B cell (primary cell): ENCODE results near the gene STAMBP. TPM values are rescaled to one million over a fixed set of nuclear protein-coding genes. Genes with fewer than 3 reads are reported as not detected.
A peak's percentile ranks its signal among the peaks of the same experiment; 100 is the strongest.

Experiments
- ATAC-seq: fragments of 200-7000 bp; cut with Tn5 transposase; one replicate; pipeline ENCODE4 v1.10.0; 2021; ENCODE audit warnings: low read depth, mild to moderate bottlenecking, moderate number of reproducible peaks, moderate library complexity
- CTCF ChIA-PET: fragments of 350-600 bp; sonication (Branson Sonifier 250); formaldehyde crosslinking; loops from one replicate; lab custom pipeline; 2021; ENCODE audit warnings: antibody characterized with exemption, inconsistent platforms; lab: Charles Lee
- POLR2A ChIA-PET: fragments of 350-600 bp; sonication (Branson Sonifier 250); formaldehyde crosslinking; loops from one replicate; lab custom pipeline; 2021; ENCODE audit warnings: antibody characterized with exemption; lab: Charles Lee
- DNase-seq: peaks from one replicate; pipeline ENCODE4 v3.0.0; 2013
- H2AFZ ChIP-seq: 2 replicates; pipeline ENCODE4 v1.6.1; 2012; ENCODE audit warnings: mild to moderate bottlenecking, low read depth, low read length; ENCODE audit not compliant: insufficient read depth, poor library complexity, severe bottlenecking
- H3K27ac ChIP-seq, 2 donors: 1 replicate in 1 of 2; 2 replicates in 1 of 2; pipeline ENCODE4 v1.5.1; 2012 to 2013; ENCODE audit warnings: low read length in 2 of 2, mild to moderate bottlenecking in 2 of 2, moderate library complexity in 1 of 2
- H3K27me3 ChIP-seq, 4 experiments: fragments of 200-600 bp in 1 of 4; sonication (generic) in 1 of 4; replicated peaks in 1 of 4; 1 replicate in 2 of 4; 2 replicates in 2 of 4; pipeline versions ENCODE4 v1.6.1 to v1.7.0; 2013 to 2016; ENCODE audit warnings: low read length in 3 of 4, mild to moderate bottlenecking in 2 of 4, mixed read lengths in 1 of 4, moderate library complexity in 1 of 4; ENCODE audit not compliant: insufficient read depth in 4 of 4, control insufficient read depth in 3 of 4; ENCODE audit errors: control extremely low read depth in 1 of 4
- H3K36me3 ChIP-seq, 2 experiments: replicated peaks in 1 of 2; 1 replicate in 1 of 2; 2 replicates in 1 of 2; pipeline versions ENCODE4 v1.6.1 to v1.7.1; 2013; ENCODE audit warnings: low read length in 1 of 2; ENCODE audit not compliant: insufficient read depth in 2 of 2, control insufficient read depth in 1 of 2; ENCODE audit errors: control extremely low read depth in 1 of 2, extremely low read depth in 1 of 2
- H3K4me1 ChIP-seq, 2 donors: fragments of 200-600 bp in 1 of 2; sonication (generic) in 1 of 2; 1 replicate in 1 of 2; 2 replicates in 1 of 2; pipeline versions ENCODE4 v1.5.1 to v1.6.1; 2013 to 2017; ENCODE audit warnings: low read length in 2 of 2; ENCODE audit not compliant: control insufficient read depth in 2 of 2, insufficient read depth in 2 of 2
- H3K4me2 ChIP-seq: replicated peaks from 2 replicates; pipeline ENCODE3; 2012; ENCODE audit warnings: mild to moderate bottlenecking, low read depth, low read length; ENCODE audit not compliant: poor library complexity, severe bottlenecking
- H3K4me3 ChIP-seq, 5 experiments: fragments of 200-600 bp in 1 of 5; sonication (generic) in 1 of 5; 1 replicate in 3 of 5; 2 replicates in 2 of 5; pipeline versions ENCODE4 v1.5.1 to v1.7.0; 2011 to 2016; ENCODE audit warnings: low read length in 4 of 5, mild to moderate bottlenecking in 4 of 5, low read depth in 2 of 5, control low read depth in 1 of 5, moderate library complexity in 1 of 5; ENCODE audit not compliant: insufficient read depth in 1 of 5; ENCODE audit errors: control extremely low read depth in 1 of 5, extremely low read depth in 1 of 5
- H3K79me2 ChIP-seq: fragments of 200-600 bp; sonication (generic); one replicate; pipeline ENCODE4 v1.6.0; 2016; ENCODE audit warnings: low read length; ENCODE audit not compliant: control insufficient read depth, insufficient read depth
- H3K9ac ChIP-seq: fragments of 200-600 bp; sonication (generic); 2 replicates; pipeline ENCODE4 v1.6.1; 2017; ENCODE audit warnings: mild to moderate bottlenecking, low read length, moderate library complexity
- H3K9me3 ChIP-seq, 3 donors: one replicate each; pipeline versions ENCODE4 v1.6.1 to v1.7.1; 2013; ENCODE audit warnings: low read length in 2 of 3; ENCODE audit not compliant: control insufficient read depth in 2 of 3, insufficient read depth in 1 of 3; ENCODE audit errors: control extremely low read depth in 1 of 3
- H4K20me1 ChIP-seq: 2 replicates; pipeline ENCODE4 v1.6.0; 2012; ENCODE audit warnings: mild to moderate bottlenecking, low read length; ENCODE audit not compliant: insufficient read depth, control insufficient read depth, poor library complexity, severe bottlenecking
- H3K27ac Mint-ChIP-seq: one replicate; pipeline ENCODE4 v1.8.0; 2021; ENCODE audit warnings: mixed read lengths
- H3K27me3 Mint-ChIP-seq: one replicate; pipeline ENCODE4 v1.8.0; 2021; ENCODE audit warnings: mixed read lengths
- H3K4me1 Mint-ChIP-seq: one replicate; pipeline ENCODE4 v1.8.0; 2021; ENCODE audit warnings: mixed read lengths
- H3K4me3 Mint-ChIP-seq: one replicate; pipeline ENCODE4 v1.8.0; 2021; ENCODE audit warnings: mixed read lengths
- H3K9me3 Mint-ChIP-seq: one replicate; pipeline ENCODE4 v1.8.0; 2022; ENCODE audit warnings: mixed read lengths; ENCODE audit not compliant: insufficient read depth
- CTCF ChIP-seq: fragments of 200-600 bp; IDR thresholded peaks from one replicate; pipeline ENCODE4 v1.8.0; 2022; ENCODE audit warnings: antibody characterized with exemption, mild to moderate bottlenecking
- EZH2 ChIP-seq: IDR thresholded peaks from 2 replicates; pipeline ENCODE4 v1.6.1; 2012; ENCODE audit warnings: borderline replicate concordance, low read depth, mild to moderate bottlenecking, moderate library complexity, low read length; ENCODE audit not compliant: insufficient read depth, poor library complexity, severe bottlenecking
- WGBS: methylation state at CpG from one replicate; pipeline ENCODE4 v1.1.5; 2013; ENCODE audit warnings: missing lambda C conversion rate; ENCODE audit not compliant: insufficient coverage; 5-methylcytosine and 5-hydroxymethylcytosine counted together
- intact Hi-C: fragments of 100-400 bp; cut with micrococcal nuclease; formaldehyde crosslinking; loops from one replicate; pipeline ENCODE4 v1.10.0; 2022
- polyA plus RNA-seq: library from polyadenylated mRNA; depleted of rRNA; stranded (reverse); fragments of >200 nt; gene quantifications from 2 replicates; pipeline ENCODE4 v1.2.3, GENCODE V29; 2012
- total RNA-seq, 2 donors: library from RNA; stranded (reverse); fragments of 120-200 nt in 1 of 2; gene quantifications; 1 replicate in 1 of 2; 2 replicates in 1 of 2; pipeline versions ENCODE4 v1.2.3 to v1.2.4, GENCODE V29; 2013 to 2022

STAMBP gene
- total and polyA plus RNA-seq, 2 donors (not counting 1 experiment from before 2014, with no cell fraction given): 21.8 to 32.5 TPM

GRCh38 chr2:73895473-73895872, 66.7 kb downstream of the STAMBP start:
- TF ChIP-seq CTCF (no peak), EZH2 (no peak)
- Mint-ChIP-seq H3K9me3 (no peaks in the 10 kb centered on the region), H3K4me3 (no peak overlapping the region), H3K27me3 (peaks cover 13% of the 10 kb centered on the region), H3K27ac (no peak overlapping the region), H3K4me1 (peaks cover 6% of the 10 kb centered on the region)
- H3K79me2 ChIP-seq: no peaks in the 10 kb centered on the region
- DNase-seq: no peak
- no peaks in the 10 kb centered on the region for H3K27me3 ChIP-seq
- no peak for ATAC-seq
- no peaks in the 10 kb centered on the region for H4K20me1 ChIP-seq
- intact Hi-C loops: no loop called here
- H3K9me3 ChIP-seq: no peaks in the 10 kb centered on the region
- CTCF ChIA-PET: no interaction called here
- H3K4me1 ChIP-seq: peaks cover 3 to 12% of the 10 kb centered on the region in 2 donors
- no peak overlapping the region for H3K4me2 ChIP-seq
- H3K9ac ChIP-seq: no peak overlapping the region
- no peak overlapping the region for H3K4me3 ChIP-seq
- no peaks in the 10 kb centered on the region for H3K36me3 ChIP-seq
- POLR2A ChIA-PET: no interaction called here
- H3K27ac ChIP-seq: no peak overlapping the region
- WGBS: no CpG with 5 or more reads among the region's 9 CpGs
- H2AFZ ChIP-seq: no peak overlapping the region

GRCh38 chr2:73896362-73897239, 67.8 kb downstream of the STAMBP start:
- H3K79me2 ChIP-seq: no peaks in the 10 kb centered on the region
- intact Hi-C loops: no loop called here
- Mint-ChIP-seq H3K27ac (no peak overlapping the region), H3K9me3 (no peaks in the 10 kb centered on the region), H3K4me3 (no peak overlapping the region), H3K4me1 (peaks cover 6% of the 10 kb centered on the region), H3K27me3 (peaks cover 6% of the 10 kb centered on the region)
- ChIA-PET CTCF (interaction anchor here (1.2 kb wide), 1 partner anchor 14 kb away, joined by 4 read pairs; no protein-coding TSS in a partner anchor), POLR2A (interaction anchor here (0.6 kb wide), 1 partner anchor 664 kb away, joined by 3 read pairs; no protein-coding TSS in a partner anchor)
- H3K27ac ChIP-seq: no peak overlapping the region
- H3K4me3 ChIP-seq: no peak overlapping the region
- H2AFZ ChIP-seq: peak overlapping the region; percentile 8
- no peaks in the 10 kb centered on the region for H3K27me3 ChIP-seq
- no peaks in the 10 kb centered on the region for H4K20me1 ChIP-seq
- H3K9me3 ChIP-seq: no peaks in the 10 kb centered on the region
- ATAC-seq: no peak
- DNase-seq: peak; percentile 31
- peaks cover 3 to 12% of the 10 kb centered on the region in 2 donors for H3K4me1 ChIP-seq
- no peak overlapping the region for H3K4me2 ChIP-seq
- no peak for TF ChIP-seq EZH2
- no peak for TF ChIP-seq CTCF
- H3K9ac ChIP-seq: no peak overlapping the region
- WGBS: 14% methylated on average over 11 of the region's 15 CpGs
- no peaks in the 10 kb centered on the region for H3K36me3 ChIP-seq
